Activated CD8-positive, alpha-beta T cell treated with anti-CD3 and anti-CD28 coated beads, Interleukin-2, amount 10 ng/mL, durations not matched to agents 7 days and 5 days (primary cell): ENCODE data around the gene C16orf74. TPM values are rescaled to one million over a fixed set of nuclear protein-coding genes. Genes with fewer than 3 reads are reported as not detected.

Source experiments
- ATAC-seq: fragments of 150-1000 bp; cut with Tn5 transposase; one replicate; pipeline ENCODE4 v1.10.0; 2021; ENCODE audit warnings: moderate library complexity
- CTCF ChIA-PET: fragments of 350-600 bp; sonication (Branson Sonifier 250); formaldehyde crosslinking; loops from one replicate; lab custom pipeline; 2021; ENCODE audit warnings: antibody characterized with exemption; lab: Charles Lee
- POLR2A ChIA-PET: fragments of 350-600 bp; sonication (Branson Sonifier 250); formaldehyde crosslinking; loops from one replicate; lab custom pipeline; 2021; ENCODE audit warnings: antibody characterized with exemption; lab: Charles Lee
- DNase-seq: peaks from one replicate; pipeline ENCODE4 v3.0.0-alpha.2; 2020
- H3K27ac Mint-ChIP-seq: one replicate; pipeline ENCODE4 v1.8.0; 2021; ENCODE audit warnings: mild to moderate bottlenecking, mixed read lengths
- H3K27me3 Mint-ChIP-seq: one replicate; pipeline ENCODE4 v1.8.0; 2021; ENCODE audit warnings: low read depth, mixed read lengths
- H3K36me3 Mint-ChIP-seq: one replicate; pipeline ENCODE4 v1.8.0; 2021; ENCODE audit warnings: low read depth, mixed read lengths
- H3K4me1 Mint-ChIP-seq: one replicate; pipeline ENCODE4 v1.8.0; 2021; ENCODE audit warnings: low read depth, mixed read lengths
- H3K4me3 Mint-ChIP-seq: one replicate; pipeline ENCODE4 v1.8.0; 2021; ENCODE audit warnings: mild to moderate bottlenecking, mixed read lengths
- H3K9me3 Mint-ChIP-seq: one replicate; pipeline ENCODE4 v1.8.0; 2022; ENCODE audit warnings: mixed read lengths; ENCODE audit not compliant: insufficient read depth
- total RNA-seq, 2 experiments: library from RNA; stranded (reverse); gene quantifications; one replicate each; pipeline ENCODE4 v1.2.3, GENCODE V29; 2021

Gene C16orf74
- total RNA-seq, 2 experiments from 2014 or later = 0.21 TPM

DNA sequence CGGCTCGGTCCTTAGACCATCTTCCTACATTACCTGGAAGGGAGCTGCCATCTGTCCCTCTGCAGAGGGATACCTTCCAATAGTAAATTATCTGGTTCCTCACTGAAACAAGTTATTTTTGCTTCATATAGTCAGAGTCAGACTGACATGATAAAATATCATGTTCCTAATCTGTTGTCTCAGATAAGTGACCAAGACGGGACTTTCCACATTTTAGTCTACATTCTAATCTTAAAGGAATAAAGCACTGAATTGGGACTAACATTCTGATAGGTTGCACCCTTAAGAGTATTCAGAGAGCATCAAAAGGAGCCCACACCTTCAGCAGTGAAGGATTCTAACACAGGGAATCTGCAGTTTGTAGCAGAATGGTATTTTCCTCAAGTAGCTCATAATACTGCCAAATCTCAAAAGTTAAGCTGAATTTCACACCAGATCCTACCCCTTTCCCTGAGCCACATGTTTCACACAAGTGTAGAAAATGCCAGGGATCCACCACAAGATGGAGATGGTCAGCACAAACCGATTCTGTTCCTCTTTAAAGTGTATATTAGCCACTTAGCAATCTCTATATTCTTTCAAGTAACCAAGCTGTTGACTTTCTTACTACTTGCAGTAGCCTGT is 75.5 kb downstream of the C16orf74 start:
- H3K9me3 Mint-ChIP-seq = no peaks in the 10 kb centered on the region
- peaks cover 70% of the 10 kb centered on the region for H3K36me3 Mint-ChIP-seq
- H3K27me3 Mint-ChIP-seq = no peaks in the 10 kb centered on the region
- H3K27ac Mint-ChIP-seq = peak overlapping the region; percentile 56
- H3K4me3 Mint-ChIP-seq = no peak overlapping the region
- ATAC-seq = no peak
- CTCF ChIA-PET = interaction anchor here (0.9 to 1.4 kb wide), 3 partner anchors 40 to 59 kb away, joined by 3 to 5 read pairs (median 4); no protein-coding TSS in a partner anchor
- DNase-seq = no peak
- POLR2A ChIA-PET = no interaction called here
- H3K4me1 Mint-ChIP-seq = peaks cover 3% of the 10 kb centered on the region

DNA sequence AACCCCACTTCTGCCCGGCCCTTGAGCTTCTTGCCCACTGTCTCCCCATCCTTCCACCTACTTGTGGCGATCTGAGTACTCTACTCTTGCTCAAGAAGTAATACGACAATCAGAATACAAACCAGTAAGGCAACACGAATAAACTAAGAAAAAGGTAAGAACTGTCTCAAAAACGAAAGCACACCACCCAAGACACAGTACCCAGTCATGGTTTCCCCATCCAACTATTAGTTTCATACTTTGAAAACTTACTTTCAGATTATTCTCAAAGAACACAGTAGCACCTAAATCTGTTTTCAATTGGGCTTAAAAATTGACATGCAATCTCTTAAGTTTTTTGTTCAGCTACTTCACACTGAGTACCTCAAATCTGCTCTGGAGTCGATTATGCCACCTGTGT is 76.1 kb downstream of the C16orf74 start:
- POLR2A ChIA-PET = no interaction called here
- Mint-ChIP-seq H3K9me3 (no peaks in the 10 kb centered on the region), H3K27ac (peak overlapping the region; percentile 50), H3K27me3 (no peaks in the 10 kb centered on the region), H3K36me3 (peaks cover 71% of the 10 kb centered on the region), H3K4me3 (no peak overlapping the region), H3K4me1 (peaks cover 2% of the 10 kb centered on the region)
- ATAC-seq = no peak
- DNase-seq = no peak
- CTCF ChIA-PET = interaction anchor here (0.9 to 1.4 kb wide), 2 partner anchors 41 to 44 kb away, joined by 3 to 5 read pairs; no protein-coding TSS in a partner anchor

DNA sequence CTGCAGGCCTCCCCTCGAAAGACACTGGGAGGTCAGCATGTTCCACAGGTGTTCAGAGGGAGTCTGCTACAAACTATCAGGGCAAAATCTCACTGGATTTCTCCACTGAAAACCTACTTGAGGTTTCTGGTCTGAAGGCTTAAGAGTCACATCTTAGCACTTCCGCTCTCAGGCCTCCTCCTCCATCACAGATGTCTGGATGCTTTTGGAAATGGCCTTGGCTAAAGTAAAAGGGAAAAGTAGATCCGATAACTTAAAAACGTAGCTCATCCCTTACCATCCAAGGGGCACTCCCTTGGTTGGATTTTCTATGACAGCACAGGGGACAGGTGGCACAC is 76.5 kb downstream of the C16orf74 start:
- ChIA-PET POLR2A (no interaction called here), CTCF (interaction anchor here (0.9 kb wide), 1 partner anchor 41 kb away, joined by 3 read pairs; no protein-coding TSS in a partner anchor)
- Mint-ChIP-seq H3K4me3 (no peak overlapping the region), H3K27ac (no peak overlapping the region), H3K9me3 (no peaks in the 10 kb centered on the region), H3K27me3 (no peaks in the 10 kb centered on the region), H3K36me3 (peaks cover 71% of the 10 kb centered on the region), H3K4me1 (peaks cover 2% of the 10 kb centered on the region)
- ATAC-seq = no peak
- no peak for DNase-seq

DNA sequence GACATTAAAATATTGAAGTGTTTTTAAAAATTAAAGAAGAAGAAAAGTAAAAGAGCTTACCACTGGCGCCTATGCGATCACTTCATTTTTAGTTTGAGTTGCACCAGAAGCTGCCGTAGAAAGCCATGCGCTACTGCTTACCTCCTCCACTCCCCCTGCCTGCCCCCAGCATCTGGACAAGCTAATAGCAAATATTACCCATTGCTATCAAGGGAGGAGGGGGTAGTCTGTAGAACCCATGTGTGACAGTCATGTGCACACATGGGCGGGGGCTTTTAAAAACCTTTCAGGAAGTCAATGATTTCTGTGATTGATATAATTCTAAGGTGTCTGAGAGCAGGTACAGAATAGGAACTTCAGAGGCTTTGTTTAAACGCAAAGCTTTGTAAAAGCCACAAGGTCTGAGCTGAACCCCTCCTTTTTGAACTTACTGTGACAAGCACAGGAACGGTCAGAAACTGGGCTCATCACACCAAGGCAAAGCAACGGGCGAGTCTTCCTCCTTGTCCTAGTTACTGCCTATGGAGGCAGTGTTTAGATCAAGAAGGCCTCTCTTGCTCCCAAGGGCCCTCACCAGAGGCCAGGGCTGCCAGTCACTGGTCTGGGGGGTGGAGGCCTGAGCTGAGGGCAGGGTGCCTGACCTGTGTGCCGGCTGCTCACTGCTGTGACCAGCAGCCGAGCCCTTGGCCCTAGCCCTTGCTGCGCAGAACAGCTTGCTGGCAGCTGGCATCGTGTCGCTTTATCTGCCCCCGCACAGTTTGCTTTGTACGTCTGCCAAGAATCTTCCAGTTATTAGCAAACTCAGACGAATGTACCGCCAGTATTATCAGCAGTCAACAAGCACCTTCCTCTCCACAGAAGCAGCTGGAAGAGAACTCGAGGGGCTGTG is 77.1 kb downstream of the C16orf74 start:
- Mint-ChIP-seq H3K9me3 (no peaks in the 10 kb centered on the region), H3K36me3 (peaks cover 68% of the 10 kb centered on the region), H3K4me1 (peaks cover 2% of the 10 kb centered on the region), H3K4me3 (no peak overlapping the region), H3K27me3 (no peaks in the 10 kb centered on the region), H3K27ac (no peak overlapping the region)
- ATAC-seq = no peak
- CTCF ChIA-PET = interaction anchor here (0.9 to 2.4 kb wide), 4 partner anchors 44 to 86 kb away, joined by 3 to 9 read pairs (median 3); no protein-coding TSS in a partner anchor
- no peak for DNase-seq
- POLR2A ChIA-PET = interaction anchor here (0.6 kb wide), 1 partner anchor 239 kb away, joined by 5 read pairs; no protein-coding TSS in a partner anchor

DNA sequence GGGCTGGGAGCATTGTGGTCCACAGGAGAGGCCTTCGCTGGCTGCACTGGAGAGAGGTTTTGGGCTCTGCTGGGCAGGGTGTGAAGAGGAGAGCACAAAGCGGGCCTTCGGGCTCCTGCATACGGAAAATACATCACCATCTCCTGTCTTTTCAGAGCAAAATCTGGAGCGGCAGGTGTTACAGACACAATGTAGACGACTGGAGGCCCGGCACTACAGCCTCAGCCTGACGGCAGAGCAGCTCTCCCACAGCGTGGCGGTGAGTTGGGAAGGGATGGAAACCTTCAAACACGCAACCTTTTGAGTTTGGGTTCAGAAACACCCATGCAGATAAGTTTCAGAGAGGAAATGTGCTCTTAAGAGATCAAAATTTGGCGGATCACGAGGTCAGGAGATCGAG is 80.1 kb downstream of the C16orf74 start:
- no peaks in the 10 kb centered on the region for H3K9me3 Mint-ChIP-seq
- H3K4me3 Mint-ChIP-seq = no peak overlapping the region
- no peaks in the 10 kb centered on the region for H3K27me3 Mint-ChIP-seq
- no peak for DNase-seq
- peaks cover 70% of the 10 kb centered on the region for H3K36me3 Mint-ChIP-seq
- ChIA-PET CTCF (no interaction called here), POLR2A (no interaction called here)
- no peak for ATAC-seq
- no peak overlapping the region for H3K27ac Mint-ChIP-seq
- H3K4me1 Mint-ChIP-seq = peaks cover 2% of the 10 kb centered on the region

DNA sequence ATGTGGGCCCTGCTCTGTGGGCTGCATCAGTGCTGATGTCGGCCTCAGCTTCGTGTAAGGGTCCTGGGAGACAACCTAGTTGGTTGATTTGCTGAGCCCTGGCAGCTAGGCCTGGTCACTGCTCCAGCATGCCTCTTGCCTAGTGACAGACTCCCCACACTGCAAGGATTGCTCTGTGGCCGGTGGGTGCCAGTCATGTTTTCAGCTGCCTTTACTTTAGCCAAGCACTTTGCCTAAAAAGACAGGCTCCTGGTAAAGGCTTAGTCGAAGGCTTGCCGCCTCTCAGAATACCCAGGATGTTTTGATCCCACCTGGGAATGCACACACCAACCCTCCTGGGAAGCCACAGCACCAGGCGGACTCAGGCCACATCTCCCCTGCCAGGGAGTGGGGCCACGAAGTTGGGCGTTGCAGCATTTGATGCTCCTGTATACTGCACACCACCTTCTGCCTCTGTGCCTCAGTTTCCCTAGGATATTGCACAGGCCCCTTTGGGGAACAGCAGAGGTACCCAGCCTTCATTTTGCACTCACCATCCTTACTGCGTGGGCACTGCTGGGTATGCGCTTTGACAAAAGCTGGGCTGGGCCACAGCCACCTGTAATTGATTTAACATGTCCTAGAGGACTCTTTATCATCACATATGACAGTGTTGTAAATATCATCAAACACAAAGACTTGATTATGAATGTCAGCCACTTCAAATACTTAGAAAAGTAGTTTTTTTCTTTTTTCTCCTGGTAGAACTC is 82.0 kb downstream of the C16orf74 start:
- Mint-ChIP-seq H3K4me3 (no peak overlapping the region), H3K36me3 (peaks cover 68% of the 10 kb centered on the region), H3K27me3 (no peaks in the 10 kb centered on the region), H3K27ac (no peak overlapping the region), H3K4me1 (no peaks in the 10 kb centered on the region), H3K9me3 (no peaks in the 10 kb centered on the region)
- ATAC-seq (no peak), DNase-seq (no peak)
- POLR2A ChIA-PET = no interaction called here
- CTCF ChIA-PET = interaction anchor here (0.7 kb wide), 1 partner anchor 11 kb away, joined by 3 read pairs; no protein-coding TSS in a partner anchor

DNA sequence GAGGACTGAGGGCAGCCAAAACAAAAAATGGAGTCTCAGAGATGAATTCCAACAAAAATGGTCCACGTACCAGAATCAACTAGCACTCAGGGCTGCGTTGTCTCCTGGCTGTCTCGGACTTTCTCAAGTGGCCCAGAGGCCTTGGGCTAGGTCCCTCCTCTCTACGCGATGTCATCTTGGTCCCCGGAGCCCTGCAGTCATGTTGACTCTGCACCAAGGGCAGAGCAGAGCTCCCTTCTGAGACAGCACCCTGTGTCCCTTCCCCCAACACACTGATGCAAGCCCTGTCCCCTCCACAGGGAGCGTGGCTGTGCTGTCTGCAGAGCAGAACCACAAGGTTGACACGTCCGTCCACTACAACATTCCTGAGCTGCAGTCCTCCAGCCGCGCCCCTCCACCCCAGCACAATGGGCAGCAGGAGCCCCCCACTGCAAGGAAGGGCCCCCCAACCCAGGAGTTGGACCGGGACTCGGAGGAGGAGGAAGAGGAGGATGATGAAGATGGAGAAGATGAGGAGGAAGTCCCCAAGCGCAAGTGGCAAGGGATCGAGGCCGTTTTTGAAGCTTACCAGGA is 83.0 kb downstream of the C16orf74 start:
- no peak overlapping the region for H3K27ac Mint-ChIP-seq
- H3K36me3 Mint-ChIP-seq = peaks cover 70% of the 10 kb centered on the region
- POLR2A ChIA-PET = no interaction called here

DNA sequence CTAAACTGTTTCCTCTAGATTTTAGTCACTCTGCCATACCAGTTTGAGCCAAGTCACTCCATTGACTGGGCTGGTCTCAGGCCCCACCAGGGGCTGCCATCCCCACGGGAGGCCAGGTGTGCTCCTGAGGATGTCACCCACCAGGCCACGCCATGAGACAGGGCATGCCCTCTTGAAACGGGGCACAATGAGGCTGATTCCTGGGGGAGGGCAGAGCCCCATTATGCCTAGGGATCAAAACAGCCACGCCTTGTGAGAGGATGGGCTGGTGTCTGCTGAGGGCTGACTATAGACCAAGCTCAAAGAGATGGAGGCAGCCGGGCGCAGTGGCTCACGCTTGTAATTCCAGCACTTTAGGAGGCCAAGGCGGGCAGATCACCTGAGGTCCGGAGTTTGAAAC is 83.6 kb downstream of the C16orf74 start:
- CTCF ChIA-PET = no interaction called here
- DNase-seq (no peak), ATAC-seq (no peak)
- POLR2A ChIA-PET = no interaction called here
- Mint-ChIP-seq H3K4me1 (no peaks in the 10 kb centered on the region), H3K9me3 (no peaks in the 10 kb centered on the region), H3K36me3 (peaks cover 68% of the 10 kb centered on the region), H3K27me3 (no peaks in the 10 kb centered on the region), H3K27ac (no peak overlapping the region), H3K4me3 (no peak overlapping the region)

More for the DNA sequence above, 83.0 kb downstream of the C16orf74 start:
- no peaks in the 10 kb centered on the region for H3K27me3 Mint-ChIP-seq
- no peaks in the 10 kb centered on the region for H3K4me1 Mint-ChIP-seq
- ATAC-seq = no peak
- DNase-seq = no peak
- no peaks in the 10 kb centered on the region for H3K9me3 Mint-ChIP-seq
- no peak overlapping the region for H3K4me3 Mint-ChIP-seq
- CTCF ChIA-PET = interaction anchor here (0.7 kb wide), 1 partner anchor 11 kb away, joined by 3 read pairs; no protein-coding TSS in a partner anchor

DNA sequence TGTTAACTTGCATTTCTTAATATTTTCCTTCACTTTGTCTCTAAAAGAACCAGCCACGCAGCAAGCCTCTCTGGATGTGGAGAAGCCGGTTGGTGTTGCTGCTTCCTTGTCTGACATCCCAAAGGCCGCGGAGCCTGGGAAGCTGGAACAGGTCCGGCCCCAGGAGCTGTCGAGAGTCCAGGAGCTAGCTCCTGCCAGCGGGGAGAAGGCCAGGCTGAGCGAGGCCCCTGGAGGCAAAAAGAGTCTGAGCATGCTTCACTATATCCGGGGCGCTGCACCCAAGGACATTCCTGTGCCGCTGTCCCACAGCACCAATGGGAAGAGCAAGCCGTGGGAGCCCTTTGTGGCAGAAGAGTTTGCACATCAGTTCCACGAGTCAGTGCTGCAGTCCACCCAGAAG is 85.0 kb downstream of the C16orf74 start:
- H3K4me3 Mint-ChIP-seq = no peak overlapping the region
- H3K27me3 Mint-ChIP-seq = no peaks in the 10 kb centered on the region
- ChIA-PET CTCF (interaction anchor here (0.6 kb wide), 1 partner anchor 136 kb away, joined by 3 read pairs; no protein-coding TSS in a partner anchor), POLR2A (no interaction called here)
- no peak overlapping the region for H3K27ac Mint-ChIP-seq
- no peaks in the 10 kb centered on the region for H3K4me1 Mint-ChIP-seq
- DNase-seq (no peak), ATAC-seq (no peak)
- no peaks in the 10 kb centered on the region for H3K9me3 Mint-ChIP-seq
- peaks cover 65% of the 10 kb centered on the region for H3K36me3 Mint-ChIP-seq

DNA sequence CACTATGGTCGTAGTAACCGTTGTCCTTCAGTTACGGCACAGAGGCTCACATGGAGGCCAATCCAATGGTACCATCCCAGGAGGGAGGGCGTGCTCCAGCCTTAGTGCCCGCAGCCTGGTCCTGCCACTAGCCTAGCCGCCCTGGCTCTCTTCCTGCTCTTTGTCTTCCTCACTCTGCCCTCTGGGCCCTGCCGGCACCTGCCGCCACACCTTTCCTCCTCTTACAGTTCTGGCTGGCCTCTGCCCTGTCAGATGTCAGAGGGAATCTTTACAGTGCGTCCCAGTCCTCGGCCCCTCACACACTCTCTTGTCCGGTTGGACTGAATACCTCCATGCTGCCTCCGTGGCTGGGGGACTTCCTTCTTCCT is 85.5 kb downstream of the C16orf74 start:
- Mint-ChIP-seq H3K9me3 (no peaks in the 10 kb centered on the region), H3K27me3 (no peaks in the 10 kb centered on the region), H3K27ac (no peak overlapping the region), H3K36me3 (peaks cover 61% of the 10 kb centered on the region), H3K4me1 (no peaks in the 10 kb centered on the region), H3K4me3 (no peak overlapping the region)
- no peak for ATAC-seq
- POLR2A ChIA-PET = no interaction called here
- CTCF ChIA-PET = no interaction called here
- DNase-seq = no peak

DNA sequence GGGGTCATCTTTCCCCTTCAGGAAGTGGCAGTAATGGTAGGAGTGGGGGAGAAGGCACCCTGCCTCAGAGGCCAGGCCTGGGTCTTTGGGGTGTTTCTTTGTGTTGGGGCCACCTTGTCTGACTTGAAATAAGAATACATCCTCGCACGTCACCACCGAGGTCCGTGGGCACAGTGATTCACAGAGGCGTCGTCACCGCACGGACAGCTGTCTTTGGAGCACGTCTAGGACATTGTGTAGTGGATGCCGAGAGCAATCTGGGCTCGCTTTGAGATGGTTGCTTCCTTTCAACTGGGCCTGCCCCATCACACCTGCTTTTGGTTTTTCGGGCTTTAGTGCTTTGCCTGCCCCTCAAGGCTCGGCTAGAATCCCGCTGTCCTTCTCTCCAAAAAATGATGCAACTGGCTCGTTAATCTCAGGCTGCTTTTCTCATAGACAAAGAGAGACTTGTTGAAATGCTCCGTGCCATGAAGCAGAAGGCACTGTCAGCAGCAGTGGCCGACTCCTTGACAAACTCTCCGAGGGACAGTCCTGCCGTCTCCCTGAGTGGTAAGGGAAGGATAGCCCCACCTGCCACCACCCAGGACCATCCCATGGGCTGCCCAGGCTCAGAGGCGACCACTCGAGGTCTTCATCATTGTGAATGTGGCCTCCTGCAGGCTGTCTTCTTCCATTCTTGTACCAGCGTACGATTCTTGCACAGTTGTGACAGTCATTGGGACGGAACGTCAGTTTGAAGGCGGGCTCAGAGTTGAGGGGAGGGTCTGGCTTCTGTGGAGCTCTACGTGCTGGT is 86.1 kb downstream of the C16orf74 start:
- ChIA-PET CTCF (no interaction called here), POLR2A (no interaction called here)
- Mint-ChIP-seq H3K4me1 (no peaks in the 10 kb centered on the region), H3K27me3 (no peaks in the 10 kb centered on the region), H3K4me3 (no peak overlapping the region), H3K9me3 (no peaks in the 10 kb centered on the region), H3K36me3 (peaks cover 61% of the 10 kb centered on the region), H3K27ac (no peak overlapping the region)
- ATAC-seq = no peak
- no peak for DNase-seq
